Activated CD8-positive, alpha-beta memory T cell treated with anti-CD3 and anti-CD28 coated beads for 24 hours (primary cell): ENCODE data around the gene HIRA.

Source experiments
- DNase-seq: peaks from one replicate; pipeline ENCODE4 v3.0.0-alpha.2; 2020

The HIRA gene

DNA sequence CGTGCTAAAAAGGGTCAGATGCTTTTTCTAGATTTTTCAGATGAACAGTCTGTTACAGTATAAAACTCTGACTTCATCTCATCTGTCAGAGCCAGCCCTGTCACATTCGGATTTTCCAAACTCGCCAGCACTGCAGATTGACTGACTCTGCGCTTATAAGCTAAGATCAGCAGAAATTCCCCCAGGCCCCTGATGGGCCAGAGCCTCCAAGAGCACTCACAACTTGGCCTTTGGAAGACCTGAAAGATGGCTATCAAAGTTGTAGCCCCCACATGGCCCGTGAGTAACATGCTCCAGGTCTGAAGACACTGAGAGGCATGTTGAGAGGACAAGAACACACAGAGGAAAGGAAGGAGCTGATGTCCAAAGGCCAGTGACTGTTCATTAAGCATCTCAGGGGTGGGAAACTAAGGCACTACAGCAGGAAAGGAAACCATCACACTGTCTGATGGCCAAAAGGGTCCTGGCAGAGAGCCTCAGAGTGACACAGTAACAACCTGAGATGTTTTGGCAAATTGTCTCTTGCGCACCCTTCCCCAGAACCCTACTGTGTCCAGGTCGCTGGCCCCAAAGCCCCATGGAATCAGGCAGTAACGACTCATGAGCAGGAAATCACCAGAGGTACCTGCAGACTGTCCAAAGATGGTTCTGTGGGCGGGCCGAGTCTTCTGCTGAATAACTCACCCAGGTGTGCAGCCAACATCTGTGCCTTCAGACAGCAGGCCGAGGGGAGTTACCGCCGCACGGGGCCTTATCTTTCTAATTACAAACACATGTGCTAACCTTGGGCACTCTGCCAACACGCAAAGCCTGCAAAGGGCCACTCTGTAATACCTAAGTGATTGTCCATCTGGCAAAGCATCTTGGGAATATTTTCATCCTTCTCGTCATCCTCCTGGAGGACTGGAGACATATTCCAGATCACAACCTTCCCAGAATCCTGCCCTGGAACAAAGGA is 23.6 kb downstream of the HIRA start:
- no peak for DNase-seq

DNA sequence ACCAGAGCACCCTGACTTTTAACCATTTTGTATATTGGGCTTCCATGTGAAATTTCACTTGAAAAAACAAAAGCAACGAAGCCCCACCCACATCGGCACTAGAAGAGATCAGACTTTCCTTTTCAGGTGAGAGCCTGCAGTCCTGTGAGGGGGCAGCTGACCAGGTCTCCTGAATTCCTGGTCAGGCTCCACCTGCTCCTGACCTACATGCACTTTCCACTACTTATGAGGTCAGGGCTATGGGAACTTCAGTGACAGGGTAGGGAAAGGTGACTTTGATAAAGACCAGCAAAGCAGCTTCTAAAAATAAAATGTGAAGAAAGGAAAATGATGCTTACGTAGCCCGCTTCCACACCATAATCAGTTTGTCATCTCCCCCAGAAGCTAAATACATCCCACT is 24.7 kb downstream of the HIRA start:
- no peak for DNase-seq

DNA sequence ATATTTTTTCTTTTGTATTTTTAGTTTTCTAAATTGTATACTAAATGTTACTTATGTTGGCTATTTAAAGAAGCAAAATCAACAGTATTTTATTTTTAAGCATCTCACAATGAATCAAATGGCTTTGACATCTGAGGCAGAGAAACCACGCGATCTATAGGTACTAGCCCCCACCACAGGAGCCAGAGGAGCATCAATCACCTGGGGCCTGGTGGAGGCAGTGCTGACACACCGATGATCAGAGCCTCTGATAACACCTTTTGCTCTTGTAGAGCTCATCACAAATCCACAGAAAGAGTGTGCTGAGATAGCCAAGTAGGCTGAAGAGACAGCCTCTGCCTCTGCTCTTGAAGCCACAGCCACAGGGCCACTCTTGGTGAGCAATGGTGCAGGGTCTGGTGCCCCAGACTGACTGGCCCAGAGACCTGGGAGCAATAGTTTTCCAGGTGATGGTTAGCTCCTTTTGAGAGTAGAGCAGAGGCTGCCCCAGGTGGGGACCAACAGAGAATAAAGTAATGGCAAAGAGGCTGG is 25.2 kb downstream of the HIRA start:
- no peak for DNase-seq

DNA sequence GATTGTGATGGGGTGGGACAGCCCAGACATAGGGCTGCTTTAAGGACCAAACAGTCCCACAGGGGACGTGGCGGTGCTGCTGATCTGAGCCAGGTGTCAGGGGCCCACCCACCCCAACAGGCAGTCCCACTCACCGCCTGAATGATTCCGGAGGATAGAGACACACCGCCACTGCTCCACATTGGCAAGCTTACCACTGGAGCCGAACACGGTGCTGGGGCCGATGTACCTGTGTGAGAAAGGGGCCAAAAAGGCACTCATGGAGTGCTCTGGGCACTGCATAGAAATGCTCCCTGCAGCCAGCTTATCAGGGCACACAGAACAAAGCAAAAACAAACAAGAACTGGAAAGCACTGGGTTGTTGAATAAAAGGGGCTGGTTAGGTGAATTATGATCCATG is 25.9 kb downstream of the HIRA start:
- no peak for DNase-seq

DNA sequence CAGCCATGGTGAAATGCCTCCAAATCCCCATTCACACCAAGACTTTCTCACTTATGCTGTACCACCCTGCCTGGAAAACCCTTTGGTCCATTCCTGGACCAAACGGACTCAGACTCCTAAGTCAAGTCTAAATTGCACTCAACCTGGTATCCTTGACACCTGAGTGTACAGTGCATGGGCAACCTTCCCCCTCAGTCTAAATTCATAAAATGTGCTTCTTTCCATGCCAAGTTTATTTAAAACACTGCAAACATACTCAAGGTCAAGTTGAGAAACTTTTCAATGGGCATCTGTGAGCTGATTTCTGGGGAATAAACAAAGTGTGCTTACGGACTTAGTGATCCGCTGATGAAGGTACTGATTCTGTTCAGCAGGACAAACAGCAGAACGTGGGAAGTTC is 26.4 kb downstream of the HIRA start:
- no peak for DNase-seq

DNA sequence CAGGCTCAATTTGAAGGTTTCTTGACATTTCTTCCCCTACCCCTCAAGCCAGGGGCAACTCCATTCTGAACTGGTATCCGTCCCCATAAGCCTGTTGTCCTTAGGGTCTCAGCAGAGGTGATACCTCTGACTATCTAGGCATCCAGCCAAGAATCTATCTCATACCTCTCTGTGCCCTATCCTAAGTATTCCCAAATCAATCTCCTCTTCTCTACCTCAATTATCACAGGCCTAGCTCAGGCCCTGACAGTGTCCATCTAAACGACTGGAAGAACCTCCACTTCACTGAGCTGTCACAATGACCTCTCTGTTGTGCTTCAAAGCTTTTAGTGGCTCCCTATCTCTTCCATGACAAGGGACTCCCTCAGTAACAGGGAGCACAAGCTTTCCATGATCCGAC is 26.9 kb downstream of the HIRA start:
- no peak for DNase-seq

DNA sequence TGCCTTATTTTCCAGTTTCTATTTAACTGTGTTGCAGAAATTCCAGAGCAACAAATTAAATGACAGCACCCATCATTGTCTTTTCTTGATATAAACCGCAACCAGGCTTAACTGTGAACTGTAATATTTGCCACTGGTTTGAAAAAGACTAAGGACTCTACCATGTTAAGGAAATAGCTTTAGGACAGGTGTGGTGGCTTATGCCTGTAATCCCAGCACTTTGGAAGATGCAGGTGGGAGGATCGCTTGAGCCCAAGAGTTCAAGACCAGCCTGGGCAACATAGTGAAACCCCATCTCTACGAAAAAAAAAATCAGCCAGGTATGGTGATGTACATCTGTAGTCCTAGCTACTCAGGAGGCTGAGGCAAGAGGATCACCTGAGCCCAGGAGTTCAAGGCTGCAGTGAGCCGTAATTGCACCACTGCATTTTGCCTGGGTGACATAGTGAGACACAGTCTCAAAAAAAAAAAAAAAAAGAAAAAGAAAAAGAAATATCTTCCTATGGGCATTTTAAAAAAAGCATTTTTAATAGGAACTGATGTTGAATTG is 28.8 kb downstream of the HIRA start:
- no peak for DNase-seq

DNA sequence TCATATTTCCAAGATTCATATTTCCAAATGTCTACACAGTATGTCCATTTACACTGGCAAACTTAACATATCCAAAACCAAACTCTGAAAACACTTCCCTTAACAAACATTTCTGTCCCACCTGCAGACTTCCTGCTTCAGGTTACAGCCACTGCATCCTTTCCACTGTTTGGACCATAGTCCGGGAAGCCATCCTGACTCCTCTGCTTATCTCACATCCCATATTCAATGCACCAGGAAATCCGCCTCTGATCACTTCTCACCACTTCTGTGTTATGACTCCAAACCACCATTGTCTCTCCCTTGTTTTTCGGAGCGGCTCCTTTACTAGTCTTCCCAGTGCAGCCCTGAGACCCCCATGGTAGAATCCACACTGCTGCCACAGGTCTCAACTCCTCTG is 30.1 kb downstream of the HIRA start:
- DNase-seq = no peak

DNA sequence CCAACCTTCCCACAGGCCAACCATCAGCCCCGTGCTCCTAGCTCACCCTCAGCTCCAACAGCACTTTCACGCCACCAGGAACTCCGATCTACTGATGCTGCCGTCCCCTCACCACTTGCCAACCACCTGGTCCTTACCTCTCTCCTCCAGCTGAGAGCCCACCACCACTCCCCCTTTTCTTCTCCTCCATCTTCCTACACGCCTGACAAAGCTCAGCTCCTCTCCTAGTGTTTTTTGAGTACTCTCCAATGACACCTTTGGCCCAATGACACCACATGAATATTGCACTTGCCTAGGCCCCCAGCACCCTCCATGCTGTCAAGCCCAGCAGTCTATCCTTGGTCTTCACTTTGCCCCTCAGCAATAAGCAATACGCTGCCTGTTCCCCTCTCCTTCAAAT is 30.7 kb downstream of the HIRA start:
- no peak for DNase-seq

DNA sequence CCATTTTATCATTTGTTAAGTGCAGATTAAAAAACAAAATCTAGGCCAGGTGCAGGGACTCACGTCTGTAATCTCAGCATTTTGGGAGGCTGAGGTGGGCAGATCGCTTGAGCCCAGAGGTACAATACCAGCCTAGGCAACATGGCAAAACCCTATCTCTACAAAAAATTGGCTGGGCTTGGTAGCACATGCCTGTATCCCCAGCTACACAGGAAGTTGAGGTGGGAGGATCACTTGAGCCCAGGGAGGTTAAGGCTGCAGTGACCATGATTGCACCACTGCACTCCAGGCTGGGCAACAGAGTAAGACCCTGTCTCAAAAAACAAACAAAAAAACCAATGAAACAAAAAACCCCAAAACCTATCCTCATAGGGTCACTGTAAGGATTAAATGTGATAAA is 32.9 kb downstream of the HIRA start:
- DNase-seq = no peak

DNA sequence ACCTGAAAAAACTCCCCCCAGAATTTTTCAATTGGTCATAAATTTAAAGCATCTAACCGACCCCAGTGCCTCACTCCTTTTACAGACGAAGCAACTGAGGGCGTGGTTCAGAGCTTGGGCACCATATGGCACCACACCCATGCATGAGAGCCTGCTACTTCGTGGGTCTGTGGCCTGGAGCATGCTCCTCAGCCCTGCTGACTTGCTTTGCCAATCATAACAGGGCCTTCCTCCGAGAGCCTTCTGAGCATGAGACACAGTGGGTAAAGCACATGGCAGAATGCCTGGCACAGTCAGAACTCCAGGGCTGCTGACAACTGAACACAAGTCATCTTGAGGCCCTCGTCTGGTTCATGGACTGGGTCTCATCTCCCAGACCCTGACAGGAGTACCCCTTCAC is 33.3 kb downstream of the HIRA start:
- DNase-seq = no peak

DNA sequence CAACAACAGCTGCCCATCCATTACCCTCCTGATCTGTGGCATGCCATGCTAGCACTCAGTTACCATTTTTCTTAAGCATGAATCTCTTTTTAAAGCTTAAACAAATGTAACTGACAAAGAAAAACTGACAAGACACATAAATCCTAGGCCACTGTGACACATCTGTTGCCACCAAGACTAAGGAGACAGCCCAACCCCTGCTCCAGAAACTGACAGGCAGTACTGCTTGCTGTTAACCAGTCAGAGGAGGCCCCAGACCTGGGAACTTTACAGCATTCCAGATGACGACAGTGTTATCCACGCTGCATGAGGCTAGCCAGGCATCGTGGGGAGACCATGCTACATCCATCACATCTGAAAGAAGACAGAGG is 33.8 kb downstream of the HIRA start:
- no peak for DNase-seq

DNA sequence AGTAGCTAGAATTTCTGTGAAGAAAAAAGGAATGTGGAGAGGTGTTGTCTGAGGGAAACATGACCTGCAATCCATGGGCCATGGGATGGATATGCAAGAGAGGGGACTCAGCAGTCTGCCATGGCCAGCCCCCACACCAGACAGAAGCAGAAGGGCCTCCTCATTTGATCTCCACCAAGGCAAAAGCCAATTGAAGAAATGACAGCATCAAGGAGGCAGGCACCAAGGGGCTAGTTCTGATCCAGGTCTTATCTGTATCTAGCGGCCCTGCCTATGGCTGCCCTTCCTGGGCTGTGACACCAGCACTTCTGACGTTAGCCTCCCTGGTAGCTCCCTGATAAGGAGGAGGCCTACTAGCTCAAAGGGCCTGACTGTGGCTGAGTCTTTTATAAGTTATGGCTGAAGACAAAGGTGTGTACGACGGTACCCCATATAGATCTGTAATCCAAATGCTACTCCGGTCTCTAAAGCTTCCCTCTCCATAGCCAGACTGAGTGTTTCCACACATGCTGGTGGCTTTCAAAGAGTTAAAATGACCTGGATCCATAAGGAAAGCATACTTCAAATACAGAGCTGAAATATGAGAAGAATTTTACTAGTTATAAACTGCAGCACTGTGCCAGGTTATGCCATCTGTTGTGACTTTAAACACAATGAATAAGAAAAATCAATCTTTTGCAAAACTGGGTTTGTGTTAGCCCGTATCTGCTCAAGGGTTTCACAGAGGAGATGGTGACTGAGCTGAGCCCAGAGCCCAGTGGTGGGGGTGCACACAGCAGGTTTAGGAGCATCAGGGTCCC is 34.4 kb downstream of the HIRA start:
- no peak for DNase-seq

DNA sequence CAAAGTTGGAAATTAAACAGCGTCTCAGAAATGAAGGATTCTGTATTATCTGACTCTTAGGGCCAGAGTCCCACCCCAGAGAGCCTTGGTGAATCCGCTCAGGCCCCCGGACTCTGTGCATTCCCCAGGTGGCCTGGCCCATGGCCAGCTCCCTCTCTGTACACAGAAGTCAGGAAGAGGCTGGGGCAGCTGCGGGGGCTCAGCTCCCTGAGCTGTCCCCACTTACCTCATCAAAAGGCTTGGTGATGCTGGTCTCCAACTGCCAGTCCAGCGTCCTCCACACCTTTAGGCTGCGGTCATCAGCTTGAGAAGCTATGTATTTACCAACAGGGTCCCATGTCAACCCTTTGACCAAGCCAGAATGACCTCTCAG is 35.0 kb downstream of the HIRA start:
- DNase-seq = no peak

DNA sequence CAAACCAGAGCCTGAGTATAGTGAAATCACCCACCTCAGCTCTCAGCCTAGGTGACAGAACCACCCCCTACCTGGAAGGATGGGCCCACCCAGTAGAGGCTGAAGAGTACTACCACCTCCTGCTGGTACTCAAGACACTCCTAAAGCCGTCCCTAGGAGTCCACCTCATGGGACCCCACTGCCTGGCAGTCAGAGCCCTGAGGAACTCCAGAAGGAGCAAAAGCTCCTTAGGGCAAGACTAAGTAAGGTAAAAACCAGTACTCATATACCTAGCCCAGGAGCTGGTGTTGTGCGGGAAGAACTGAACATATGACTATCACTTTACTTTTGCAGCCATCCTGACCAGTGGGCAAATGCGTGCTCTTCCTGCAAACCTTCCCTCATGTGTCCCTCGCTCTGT is 36.3 kb downstream of the HIRA start:
- no peak for DNase-seq

DNA sequence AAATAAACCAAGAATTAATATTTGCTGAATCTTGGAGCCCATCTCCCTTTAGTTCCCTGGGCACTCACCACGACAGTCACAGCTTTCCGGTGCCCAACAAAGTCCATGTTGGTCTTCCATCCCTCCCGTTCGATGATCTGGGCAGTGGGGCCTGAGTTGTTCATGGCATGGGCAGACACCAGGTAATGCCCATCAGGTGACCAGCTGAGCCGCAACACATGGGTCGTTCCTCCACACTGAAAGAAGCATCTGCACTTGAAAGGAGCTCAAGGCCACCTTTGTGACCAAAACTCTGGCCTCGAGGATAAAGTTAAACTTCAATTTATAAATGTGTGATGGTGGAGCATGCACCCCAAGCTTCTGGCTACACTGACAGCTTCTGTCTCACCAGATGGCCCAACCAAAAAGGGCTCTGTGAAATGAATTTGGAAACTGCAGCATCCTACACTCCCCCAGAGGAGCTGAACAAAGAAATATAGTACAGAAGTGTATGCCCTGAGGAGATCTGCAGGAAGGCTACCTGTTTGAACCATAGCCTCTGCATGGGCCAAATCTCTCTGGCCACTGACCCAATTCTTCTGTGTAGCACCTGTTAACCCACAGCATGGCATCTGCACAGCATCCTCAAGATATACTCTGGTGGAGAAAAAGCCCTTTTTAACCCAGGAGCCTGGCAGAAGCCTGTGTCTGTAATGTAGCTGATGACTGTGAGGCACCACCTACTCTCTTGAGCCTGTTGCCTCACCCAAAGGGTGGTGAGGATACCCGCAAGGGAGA is 37.1 kb downstream of the HIRA start:
- DNase-seq = no peak

DNA sequence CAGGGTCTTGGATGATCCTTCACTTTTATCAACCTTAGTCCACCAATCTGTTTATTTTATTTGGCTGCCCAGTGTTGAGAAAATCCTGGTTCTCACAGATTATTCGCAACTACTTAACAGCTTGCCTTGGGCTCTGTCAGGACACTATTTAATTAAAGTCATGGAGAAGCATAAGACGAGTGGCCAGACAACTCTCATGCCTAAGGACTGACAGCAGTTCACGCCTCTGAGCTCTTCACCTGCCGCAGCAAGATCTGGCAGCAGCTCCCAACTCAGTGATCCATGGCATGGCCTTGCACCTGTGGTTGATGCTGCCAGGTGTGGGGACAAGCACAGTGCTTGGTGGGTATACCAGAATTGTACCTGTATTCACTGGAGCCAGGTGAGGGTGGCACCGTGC is 37.8 kb downstream of the HIRA start:
- DNase-seq = no peak

DNA sequence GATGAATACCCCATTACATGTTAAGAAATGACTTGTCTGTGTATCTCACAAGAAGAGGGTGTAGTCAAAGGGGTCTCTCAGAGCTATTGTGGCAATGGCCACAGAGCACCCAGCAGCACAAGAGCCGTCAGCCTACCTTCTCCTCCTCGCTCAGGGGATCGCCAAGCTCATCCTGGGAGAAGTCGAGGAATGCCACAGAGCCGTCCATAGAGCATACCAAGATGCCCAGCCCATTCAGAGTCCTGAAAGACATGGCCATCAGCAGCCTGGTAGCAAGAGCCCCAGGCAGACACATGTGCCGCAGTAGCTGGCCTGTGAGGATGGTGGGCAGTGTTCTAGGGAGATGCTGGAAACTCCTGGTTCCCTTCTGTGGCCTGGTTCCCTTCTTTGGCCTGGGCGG is 44.0 kb downstream of the HIRA start:
- DNase-seq = peak; percentile 11

DNA sequence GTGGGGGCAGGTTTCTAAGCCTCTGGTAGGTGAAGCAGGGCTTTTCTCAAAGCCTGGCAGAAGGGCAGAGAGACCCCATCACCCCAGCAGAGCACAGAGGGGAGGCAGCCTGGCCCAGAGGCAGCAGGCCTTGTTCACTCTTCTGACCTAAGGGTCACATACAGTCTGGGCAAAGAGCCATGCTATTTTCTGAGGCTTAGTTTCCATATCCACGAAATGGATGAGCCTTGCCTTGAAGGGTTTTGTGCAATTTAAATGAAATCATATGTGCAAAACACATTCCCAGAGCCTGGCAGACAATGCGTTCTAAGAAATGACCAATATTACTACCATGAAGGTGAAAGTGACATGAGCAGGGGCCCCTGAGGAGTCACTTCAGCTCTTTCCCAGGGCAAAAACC is 44.5 kb downstream of the HIRA start:
- DNase-seq = no peak

DNA sequence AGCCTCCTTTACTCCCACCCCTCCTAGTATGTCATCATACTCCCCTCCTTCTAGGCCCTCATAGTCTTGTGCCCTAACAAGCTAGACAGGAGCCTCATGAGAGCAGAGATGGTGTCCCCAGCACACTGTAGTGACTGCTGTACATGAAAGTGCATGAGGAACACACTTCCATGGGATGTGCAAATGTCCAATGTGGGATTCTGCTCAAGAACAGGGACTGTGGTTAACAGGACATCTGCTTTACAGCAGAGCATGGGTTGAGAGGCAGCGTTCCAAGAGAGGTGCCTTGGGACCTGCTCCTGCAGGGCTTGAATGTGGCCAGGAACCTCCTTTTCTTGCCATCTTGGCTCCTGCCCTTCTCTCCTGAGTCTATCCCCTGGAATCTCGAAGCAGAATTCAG is 45.3 kb downstream of the HIRA start:
- no peak for DNase-seq

DNA sequence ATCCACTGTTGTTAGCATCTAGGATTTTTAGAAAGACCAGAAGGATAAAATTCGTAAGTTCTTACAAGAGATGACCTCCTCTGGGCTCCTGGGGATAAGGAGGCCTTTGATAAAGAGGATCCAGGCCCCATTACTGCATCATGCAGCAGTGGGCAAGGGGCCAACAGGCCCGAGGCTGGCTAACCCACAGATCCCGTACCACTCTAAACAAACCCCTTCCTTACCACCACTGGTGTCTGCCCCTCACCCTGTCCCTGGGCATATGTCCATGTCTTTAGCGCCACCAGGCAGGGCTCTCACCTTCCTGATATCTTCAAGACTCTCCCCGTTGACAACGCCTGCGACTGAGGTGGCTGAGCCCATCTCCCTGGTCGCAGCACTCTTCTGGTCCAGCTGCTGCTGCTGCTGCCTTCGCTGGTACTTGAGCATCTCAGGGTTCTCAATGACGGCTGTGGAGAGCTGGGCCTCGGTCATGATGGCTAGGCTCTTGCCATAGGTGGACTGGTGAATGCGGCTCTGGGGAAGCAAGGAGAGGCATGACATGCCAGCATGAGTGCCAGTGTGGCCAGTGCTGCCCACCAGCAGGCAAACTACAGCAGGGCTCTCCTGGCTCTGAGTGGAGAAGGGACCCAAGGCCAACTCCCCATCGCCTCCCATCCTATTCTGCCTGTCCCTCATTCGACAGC is 46.2 kb downstream of the HIRA start:
- DNase-seq = peak; percentile 35

DNA sequence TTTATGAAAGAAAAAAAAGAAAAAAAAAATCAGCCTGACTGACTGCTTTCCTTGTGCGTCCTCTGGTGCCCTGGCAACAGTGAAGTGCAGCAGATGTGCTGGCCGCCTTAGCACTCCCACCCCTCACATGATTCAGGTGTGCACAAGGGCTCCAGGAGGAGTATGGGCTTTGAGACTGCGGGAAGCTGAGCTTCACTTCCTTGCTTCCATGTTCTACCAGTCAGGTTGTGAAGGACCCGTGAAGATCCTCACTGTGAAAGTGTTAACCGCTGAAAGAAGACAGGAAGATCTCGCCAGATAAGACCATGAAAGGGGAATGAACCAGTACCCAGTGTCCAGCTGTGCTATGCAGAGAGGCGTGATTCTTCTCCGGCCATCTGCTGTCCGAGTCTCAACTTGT is 48.2 kb downstream of the HIRA start:
- peak; percentile 30 for DNase-seq
